ENCODE measurements around the gene GXYLT2.

The GXYLT2 gene

DNA sequence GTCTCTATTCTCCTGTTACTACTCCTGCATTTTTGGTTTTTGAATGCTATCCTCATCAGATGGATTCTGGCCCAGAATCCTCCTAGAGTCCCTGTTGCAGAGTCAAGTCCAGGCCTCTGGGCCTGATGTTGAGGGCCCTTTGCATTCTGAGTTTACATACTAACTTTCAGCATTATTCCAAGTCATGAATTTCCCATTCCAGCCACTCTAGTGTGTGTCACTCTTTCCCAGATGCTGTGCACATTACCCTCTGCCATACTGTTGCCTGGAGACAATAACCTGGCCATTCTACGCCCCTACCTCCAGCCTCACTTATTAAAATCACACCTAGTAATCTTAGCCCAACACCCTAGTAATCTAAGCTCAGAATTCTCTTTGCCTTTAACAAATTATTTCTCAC is 53.4 kb downstream of the GXYLT2 start:
- DNase-seq, result no peak

DNA sequence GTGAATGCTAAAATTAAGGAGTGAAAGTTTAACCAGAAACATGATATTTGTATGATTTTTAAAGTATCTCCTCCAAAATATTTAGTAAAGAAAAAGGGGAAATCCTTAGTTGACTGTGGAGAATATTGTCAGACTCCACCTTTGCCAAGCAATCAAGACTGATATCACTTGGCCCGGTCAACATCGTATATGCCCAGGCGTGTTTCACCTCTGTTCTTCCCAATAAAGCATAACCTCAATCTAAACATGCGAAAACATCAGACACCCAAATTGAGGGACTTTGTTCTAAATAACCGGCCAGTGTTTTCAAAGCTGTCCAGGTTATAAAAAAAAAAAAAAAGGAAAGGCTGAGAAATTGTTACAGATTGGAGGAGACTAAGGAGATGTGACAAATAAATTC is 54.6 kb downstream of the GXYLT2 start:
- DNase-seq, result no peak

DNA sequence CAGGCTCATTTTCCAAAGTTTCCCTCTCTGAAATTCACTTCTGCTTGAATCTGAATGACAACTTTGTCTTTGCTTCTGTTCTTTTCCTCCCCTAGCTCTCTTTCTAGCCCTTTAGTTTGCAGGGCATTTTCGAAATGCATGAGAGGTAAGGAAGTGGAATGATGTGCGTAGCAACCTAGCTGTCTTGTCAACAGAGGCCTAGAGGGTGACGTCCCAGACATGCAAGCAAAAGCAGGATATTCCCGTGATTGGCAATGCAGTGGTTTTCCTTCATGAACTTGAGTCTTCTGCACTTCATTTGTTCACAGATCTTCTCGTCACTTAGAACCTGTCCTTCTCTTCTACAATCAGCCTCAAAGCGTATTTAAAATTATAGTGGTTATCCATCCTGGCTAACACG is 56.9 kb downstream of the GXYLT2 start:
- no peak for DNase-seq

DNA sequence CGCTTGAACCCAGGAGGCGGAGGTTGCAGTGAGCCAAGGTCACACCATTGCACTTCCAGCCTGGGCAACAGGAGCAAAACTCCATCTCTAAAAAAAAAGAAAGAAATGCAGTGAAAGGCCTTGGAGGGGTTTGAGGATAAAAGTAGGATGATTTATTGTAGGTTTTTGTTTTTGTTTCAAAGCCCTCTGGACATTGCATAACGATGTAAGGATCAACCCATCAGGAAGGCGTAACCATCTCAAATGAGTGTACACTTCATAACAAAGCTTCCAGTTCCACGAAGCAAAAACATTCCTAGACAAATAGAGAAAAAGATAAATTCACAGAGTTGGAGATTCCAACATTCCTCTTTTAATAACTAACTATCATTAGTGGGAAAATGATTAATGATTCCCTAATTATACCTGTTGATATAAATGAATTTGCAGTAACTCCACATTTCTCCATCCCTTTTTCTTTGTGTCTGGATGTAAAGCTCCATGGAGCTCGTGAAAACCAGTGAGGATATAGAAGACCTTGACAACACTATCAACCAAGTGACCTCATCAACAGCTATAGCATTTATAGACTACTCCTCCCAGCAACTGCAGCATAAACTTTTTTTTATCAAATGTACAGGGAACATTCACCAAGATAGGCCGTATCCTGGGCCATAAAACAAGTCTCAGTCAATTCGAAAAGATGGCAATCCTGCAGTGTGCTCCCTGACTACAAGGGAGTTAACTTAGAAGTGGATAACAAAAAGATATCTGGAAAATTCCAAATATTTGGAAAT is 60.1 kb downstream of the GXYLT2 start:
- DNase-seq, result no peak

DNA sequence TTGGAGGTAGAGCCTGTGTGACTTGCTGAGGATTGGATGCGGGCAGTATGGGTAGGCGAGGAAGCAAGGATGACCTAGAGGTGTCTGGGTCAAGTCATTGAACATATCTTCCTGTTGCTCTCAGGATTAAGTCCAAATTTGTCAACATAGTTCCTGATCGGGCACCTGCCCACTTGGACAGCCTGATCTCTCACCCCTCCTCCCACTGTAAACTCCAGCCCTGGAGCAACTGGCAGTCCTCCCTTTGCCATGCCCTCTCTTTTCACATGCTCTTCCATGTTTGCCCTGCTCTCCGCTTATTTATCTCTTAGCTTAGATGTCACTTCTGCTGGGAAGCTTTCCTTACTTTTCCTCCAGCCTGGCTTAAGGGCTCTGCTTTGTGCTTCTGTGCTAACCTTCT is 61.2 kb downstream of the GXYLT2 start:
- DNase-seq, result no peak

DNA sequence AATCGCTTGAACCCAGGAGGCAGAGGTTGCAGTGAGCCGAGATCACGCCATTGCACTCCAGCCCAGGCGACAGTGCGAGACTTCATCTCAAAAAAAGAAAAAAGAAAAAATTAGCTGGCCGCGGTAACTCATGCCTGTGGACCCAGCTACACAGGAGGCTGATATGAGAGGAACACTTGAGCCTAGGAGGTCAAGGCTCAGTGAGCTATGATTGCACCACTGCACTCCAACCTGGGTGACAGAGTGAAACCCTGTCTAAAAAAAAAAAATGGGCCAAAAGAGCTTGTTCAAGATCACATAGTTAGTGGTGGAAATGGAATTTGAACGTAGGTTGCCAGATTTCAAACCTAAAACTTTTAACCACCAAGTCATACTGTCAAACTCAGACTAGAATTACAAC is 62.5 kb downstream of the GXYLT2 start:
- no peak for DNase-seq

DNA sequence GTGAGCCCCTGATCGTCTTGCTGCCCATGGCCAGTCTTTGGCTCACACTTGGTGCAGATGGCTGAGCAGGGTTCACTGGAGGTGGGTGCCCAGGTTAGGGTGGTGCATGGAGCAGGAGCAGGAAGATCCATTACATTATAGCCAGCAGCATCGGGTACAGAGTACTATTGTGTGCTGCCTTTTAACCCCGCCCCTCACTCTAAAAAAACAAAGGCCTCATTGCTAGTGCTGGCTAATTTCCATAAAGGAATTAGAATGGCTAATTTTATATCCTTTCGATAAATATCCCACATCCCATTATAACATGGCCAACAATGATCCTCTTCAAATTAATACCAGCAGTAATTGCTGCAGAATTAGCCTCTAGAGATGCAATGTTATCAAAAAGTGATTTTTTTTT is 63.0 kb downstream of the GXYLT2 start:
- DNase-seq, result no peak

DNA sequence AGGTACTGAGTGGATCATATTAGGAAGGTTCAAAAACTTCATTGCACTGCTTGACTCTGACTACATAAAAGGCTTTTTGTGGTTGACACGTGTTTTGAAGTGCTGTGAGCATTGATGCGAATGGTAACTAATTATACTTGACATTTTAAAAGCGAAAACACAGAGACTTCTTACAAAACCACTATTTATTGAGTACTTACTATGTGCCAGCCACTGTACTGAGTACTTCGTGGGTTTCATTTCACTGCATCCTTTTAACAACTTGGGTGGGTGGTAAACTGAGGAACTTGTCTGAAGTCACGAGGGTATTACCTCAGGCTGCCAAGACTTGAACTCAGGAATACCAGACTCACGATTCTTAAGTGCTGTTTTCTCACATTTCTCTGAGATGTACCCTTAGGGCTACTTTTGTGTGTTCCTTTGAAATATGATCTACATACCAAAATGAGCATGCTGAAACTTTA is 63.4 kb downstream of the GXYLT2 start:
- no peak for DNase-seq

DNA sequence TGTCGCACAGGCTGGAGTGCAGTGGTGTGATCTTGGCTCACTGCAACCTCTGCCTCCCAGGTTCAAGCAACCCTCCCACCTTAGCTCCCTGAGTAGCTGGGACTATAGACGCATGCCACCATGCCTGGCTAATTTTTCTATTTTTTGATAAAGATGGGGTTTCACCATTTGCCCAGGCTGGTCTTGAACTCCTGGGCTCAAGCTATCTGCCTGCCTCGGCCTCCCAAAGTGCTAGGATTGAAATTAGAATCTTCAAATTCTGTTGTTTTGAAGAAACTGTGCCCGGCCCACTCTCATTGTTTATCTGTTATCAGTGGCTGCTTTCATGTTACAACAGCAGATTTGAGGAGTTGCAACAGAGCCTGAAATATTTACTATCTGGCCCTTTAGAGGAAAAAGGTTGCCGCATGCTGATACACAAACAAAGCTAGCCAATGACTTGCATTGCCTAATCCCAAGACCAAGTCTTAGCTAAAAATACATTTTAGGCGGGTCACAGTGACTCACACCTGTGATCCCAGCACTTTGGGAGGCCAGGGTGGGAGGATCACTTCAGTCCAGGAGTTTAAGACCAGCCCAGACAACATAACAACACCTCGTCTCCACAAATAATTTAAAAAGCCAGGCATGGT is 65.6 kb downstream of the GXYLT2 start:
- DNase-seq, result no peak

DNA sequence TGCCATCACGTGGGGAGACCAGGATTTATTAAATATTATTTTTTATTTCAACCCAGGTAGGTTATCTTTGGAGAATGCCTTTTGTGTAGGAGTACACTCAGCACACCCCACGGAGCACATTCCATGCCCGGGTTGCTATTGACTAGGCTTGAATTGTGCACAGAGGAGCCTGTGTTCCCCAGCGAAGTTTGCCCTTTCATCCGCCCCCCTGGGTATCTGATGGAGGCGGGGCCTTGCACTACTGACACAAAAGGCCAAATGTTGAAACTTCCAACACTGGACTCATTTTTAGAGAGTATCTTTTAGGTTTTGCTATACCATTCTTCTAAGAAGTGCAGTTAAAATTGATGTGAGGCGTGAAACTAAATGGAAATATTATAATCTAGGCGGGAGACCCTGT is 69.5 kb downstream of the GXYLT2 start:
- no peak for DNase-seq

DNA sequence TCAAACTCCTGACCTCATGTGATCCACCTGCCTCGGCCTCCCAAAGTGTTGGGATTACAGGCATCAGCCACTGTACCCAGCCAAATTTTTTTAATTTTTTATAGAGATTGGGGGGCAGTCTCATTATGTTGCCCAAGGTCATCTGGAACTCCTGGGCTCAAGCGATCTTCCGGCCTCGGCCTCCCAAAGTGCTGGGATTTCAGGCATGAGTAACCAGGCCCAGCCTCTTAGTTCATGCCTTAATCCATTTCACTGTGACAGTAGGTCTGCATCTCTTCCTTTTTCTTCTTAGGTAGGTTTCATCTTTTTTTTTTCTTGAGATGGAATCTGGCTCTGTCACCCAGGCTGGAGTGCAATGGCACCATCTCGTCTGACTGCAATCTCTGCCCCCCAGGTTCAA is 71.5 kb downstream of the GXYLT2 start:
- DNase-seq, result no peak

DNA sequence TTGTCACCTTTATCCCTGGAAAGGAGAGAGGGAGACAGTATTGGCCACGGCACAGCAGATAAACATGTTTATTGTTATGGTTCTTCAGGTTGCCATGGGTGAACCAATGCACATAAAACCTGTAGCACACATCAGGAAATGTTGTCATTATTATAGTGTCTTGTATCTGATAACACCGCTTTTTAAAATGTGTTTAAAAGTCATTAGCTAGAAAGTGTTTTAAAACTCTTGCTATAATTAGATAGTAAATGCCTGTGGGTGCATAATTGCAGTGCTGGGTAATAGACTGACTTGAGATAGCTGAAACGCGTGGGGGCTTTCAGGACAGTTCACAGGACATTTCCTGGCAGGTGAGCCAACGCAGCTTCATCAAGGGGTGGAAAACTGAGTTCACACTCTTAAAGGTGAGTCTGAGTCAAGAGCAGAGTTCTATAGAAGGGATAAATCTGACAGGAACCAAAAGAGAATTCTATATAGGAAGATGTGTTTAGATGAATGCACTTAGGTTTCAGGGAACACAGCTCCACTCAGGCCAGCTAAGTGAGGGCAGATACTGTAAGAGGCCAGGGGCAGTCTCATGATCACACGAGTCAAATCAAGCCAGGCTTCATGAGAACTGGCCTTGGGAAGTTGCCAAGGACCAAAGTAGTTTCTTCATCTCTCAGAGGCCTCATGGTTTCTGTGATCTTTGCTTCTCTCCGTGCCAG is 73.1 kb downstream of the GXYLT2 start:
- DNase-seq, result no peak

DNA sequence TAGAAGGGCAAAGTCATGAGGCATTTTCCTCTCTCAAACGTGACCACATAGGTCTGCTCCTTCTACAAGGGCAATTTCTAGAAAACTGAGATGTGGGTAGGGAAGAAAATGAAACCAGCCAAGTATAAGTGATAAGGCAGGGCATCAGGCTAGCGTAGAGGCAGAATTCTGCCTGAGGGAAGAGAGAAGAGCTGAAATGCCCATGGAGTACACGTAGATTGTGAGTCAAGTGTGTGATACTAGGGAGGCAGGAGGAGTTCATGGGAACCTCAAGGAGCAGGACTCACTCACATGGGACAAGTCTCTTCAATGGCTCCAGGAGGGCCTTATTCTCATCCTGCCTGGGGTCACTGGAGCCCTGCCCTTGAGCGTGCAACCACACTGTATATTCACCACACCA is 73.9 kb downstream of the GXYLT2 start:
- no peak for DNase-seq

DNA sequence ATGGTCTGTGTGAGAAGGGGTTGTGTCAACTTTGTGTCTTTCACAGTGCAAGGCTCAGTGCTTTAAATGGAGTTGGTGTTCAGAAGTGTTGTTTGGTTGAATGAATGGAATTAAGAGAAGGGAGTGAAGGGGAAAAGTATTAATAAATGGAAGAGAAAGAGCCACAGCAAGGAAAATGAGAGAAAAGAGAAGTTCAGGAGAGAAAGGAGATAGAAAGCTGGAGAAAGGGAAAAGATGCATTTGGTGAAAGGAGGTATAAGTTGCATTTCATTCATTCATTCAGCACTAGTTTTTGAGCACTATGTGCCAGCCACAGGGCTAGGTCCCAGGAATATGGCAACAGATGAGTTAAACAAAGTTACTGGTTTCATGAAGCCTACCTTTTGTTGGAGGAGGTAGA is 74.5 kb downstream of the GXYLT2 start:
- DNase-seq, result no peak

DNA sequence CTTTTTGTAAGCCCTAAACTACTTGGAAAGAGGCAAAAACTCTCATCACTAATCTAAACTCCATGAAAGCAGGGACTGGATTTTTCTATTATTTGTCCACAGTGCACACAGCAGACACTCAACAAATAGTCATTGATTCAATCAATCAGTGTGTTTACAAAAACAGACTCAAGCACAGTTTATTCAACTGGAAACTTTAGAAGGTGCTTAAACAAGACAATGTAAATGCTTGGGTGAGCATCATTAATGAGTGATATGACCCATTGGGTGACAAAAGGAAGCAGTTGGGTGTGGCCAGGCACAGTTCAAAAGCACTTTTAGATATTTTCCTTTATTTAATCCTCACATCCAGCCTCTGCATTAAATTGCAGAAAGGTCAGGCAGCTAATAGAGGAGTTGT is 76.8 kb downstream of the GXYLT2 start:
- DNase-seq, result no peak

DNA sequence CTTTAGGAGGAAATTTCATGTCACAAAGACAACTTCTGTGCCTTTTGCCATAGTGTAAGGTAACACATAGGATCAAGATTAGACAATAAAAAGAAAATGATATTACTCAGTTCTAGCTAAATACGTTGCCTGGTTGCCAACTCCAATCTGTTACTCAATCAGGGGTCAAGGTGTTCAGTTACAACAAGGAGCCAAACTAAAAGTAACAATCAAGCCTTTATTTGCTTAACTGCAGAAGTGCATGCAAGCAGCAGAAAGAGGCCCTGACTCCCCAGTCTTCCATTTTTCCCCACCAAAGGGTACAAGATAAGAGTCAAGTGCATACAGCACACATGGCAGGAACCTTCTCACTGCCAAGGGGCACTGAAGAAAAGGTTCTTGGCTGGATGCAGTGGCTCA is 80.4 kb downstream of the GXYLT2 start:
- no peak for DNase-seq

DNA sequence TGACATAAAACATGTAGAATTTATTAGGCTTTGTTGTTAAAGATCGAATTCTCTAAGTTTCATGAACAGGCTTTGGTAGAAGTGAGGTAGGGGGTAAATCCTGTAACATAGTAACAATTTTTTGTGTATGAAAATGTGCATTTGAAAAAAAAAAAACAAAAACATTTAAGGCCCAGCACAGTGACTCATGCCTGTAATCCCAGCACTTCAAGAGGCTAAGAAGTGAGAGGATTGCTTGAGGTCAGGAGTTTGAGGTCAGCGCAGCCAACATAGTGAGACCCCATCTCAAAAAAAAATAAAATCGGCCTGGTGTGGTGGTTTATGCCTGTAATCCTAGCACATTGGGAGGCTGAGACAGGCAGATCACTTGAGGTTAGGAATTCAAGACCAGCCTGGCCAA is 81.9 kb downstream of the GXYLT2 start:
- DNase-seq, result no peak

DNA sequence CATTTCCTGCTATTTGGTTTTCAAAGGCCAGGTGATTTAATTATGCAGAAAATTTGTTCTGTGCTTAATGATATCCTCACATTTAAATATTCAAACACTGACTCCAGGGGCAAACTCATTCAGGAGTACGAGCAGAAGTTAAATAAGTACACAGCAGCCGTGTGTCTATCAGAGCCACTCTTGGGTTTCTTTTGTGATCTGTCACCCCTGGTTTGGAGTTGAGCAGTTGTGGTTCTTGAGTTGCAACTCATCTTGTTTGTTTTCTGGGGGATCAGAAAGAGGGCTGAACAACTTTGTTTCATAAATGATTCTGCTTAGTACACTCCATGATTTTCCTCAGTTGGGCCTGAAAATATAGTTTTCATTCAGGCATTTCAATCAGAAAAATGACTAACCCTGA is 83.1 kb downstream of the GXYLT2 start:
- no peak for DNase-seq

DNA sequence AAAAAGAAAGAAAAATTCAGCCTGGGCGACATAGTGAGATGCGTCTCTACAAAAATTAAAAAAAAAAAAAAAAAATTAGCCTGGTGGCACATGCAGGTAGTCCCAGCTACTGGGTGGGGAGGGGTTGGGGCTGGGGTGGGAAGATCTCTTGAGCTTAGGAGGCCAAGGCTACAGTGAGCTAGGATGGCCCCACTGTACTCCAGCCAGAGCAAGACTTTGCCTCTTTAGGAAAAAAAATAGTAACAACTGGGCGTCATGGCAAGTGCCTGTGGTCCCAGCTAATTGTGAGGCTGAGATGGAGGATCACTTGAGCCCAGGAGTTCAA is 84.8 kb downstream of the GXYLT2 start:
- DNase-seq, result no peak

DNA sequence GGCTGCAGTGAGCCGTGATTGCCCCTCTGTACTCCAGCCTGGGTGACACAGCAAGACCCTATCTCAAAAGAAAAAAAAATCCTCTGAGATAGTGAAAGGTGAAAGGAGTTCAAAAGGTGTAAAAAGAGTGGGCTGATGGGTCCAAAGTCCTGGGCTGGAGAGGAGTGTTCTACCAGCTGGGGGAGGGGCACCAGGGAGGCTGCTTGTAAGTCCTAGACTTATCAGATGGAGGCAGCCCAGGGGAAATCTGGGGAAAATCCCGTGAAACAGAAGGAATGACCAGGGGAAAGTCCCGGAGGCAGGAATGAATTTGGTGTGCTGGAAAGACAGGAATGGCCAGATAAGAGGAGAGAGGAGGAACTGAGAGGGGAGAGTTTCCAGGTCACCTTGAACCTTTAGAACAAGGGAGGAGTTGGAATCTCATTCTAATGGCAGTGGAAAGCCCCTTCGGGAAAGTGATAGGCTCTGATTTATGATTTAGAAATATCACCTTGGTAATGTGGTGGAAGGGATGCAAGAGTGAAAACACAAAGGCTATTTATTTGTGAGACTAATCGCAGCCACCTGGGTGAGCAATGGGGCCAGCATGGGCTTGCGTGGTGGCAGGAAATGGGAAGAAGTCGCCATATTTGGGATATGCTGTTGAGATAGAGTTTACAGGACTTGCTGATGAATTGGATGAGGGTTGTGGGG is 85.3 kb downstream of the GXYLT2 start:
- DNase-seq, result no peak

DNA sequence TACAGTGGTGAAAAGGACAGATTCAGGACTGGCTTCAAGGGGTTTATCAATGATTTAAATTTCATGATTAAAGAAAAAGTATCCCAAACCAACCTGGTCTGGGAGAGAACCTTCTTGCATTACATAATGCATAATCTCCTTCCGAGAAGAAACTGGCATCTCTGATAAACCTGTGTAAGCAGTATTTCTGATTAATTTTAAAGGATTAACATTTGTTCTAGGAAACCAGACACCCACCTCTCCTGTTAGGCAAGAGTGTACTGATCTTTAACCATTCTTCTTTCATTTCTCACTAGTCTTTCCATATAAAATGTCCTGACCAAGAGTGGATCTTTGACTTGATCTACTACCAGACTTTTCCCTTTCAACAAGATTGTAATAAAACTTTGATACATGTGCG is 85.9 kb downstream of the GXYLT2 start:
- no peak for DNase-seq

DNA sequence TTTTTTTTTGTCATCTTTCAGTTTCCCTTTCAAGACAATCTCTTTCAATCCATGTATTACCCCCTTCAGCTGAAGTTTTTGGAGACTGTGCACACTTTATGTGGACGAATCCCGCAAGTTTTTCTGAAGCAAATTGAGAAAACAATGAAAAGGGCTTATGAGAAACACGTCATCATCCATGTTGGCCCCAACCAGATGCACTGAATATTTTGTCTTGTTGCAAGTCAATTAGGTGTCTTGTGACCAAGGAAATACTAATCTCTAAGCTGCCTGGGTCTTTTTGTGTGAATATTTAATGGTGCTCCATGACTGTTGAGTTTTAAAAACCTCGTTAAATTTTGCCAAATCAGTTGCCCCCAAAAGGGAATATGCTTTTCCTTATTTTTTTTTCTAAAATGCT is 87.1 kb downstream of the GXYLT2 start:
- no peak for DNase-seq

DNA sequence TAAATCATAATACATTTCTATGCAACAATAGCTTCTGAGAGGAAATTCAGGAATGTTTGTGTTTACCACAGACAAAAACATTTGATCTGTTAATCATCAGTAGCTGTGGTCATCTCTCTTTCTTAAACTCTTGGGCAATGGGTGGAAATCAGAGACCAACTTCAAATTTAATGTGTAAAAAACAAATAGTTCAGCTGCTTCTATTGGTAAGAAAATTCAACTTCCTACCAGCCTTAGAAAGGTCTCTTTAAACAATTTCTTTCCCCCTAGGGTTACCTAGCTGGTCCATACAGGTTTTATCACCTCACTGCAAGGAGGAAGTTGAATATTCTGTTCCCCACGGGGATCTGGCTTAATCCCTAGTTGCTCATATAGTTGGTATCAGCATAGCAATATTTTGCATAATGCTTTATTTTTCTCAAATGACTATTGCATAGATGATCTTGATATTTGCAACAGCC is 88.5 kb downstream of the GXYLT2 start:
- DNase-seq, result no peak

Measured in NCI-H1694 (cell line).